ENCODE data around the gene UGT8.

- TF ChIP-seq GATA3 (IDR thresholded peaks at IDR 0.05; ENCODE audit: low read depth, low read length) (no peak), GATA2 (IDR thresholded peaks at IDR 0.05; ENCODE audit: low read depth, low read length) (no peak)
Observed at GRCh38 chr4:114597410-114598115, 1.0 kb upstream of the UGT8 start.

Measured in SH-SY5Y (cell line).